ENCODE data around the gene RRBP1.

The RRBP1 gene

GRCh38 chr20:17645546-17646208 is 36.4 kb downstream of the RRBP1 start:
- DNase-seq = no peak

GRCh38 chr20:17645010-17645409 is 37.0 kb downstream of the RRBP1 start:
- no peak for DNase-seq

- peak in 1 of 14 donors; percentile 19 for DNase-seq
Observed at GRCh38 chr20:17644451-17644850, 37.6 kb downstream of the RRBP1 start.

GRCh38 chr20:17643531-17644188 is 38.4 kb downstream of the RRBP1 start:
- peak in 1 of 14 donors; percentile 47 for DNase-seq

- DNase-seq = no peak
Observed at GRCh38 chr20:17642404-17643269, 39.4 kb downstream of the RRBP1 start.

GRCh38 chr20:17641993-17642392 is 40.0 kb downstream of the RRBP1 start:
- peak in 6 of 14 donors; percentile 16 to 58 (median 32) for DNase-seq

- peak in 1 of 14 donors; percentile 18 for DNase-seq
Observed at GRCh38 chr20:17641520-17641964, 40.5 kb downstream of the RRBP1 start.

GRCh38 chr20:17640875-17641378 is 41.1 kb downstream of the RRBP1 start:
- DNase-seq = no peak

GRCh38 chr20:17640146-17640874 is 41.7 kb downstream of the RRBP1 start:
- no peak for DNase-seq

- DNase-seq = peak in 2 of 14 donors; percentile 5 to 50
Observed at GRCh38 chr20:17638835-17639407, 43.1 kb downstream of the RRBP1 start.

GRCh38 chr20:17637985-17638640 is 43.9 kb downstream of the RRBP1 start:
- no peak for DNase-seq

GRCh38 chr20:17637413-17637780 is 44.6 kb downstream of the RRBP1 start:
- no peak for DNase-seq

- DNase-seq = peak in 12 of 14 donors; percentile 16 to 90 (median 74)
Observed at GRCh38 chr20:17636523-17637412, 45.3 kb downstream of the RRBP1 start.

GRCh38 chr20:17635332-17636244 is 46.5 kb downstream of the RRBP1 start:
- DNase-seq = peak in 1 of 14 donors; percentile 43

- peak in 10 of 14 donors; percentile 13 to 61 (median 43) for DNase-seq
Observed at GRCh38 chr20:17634661-17635331, 47.2 kb downstream of the RRBP1 start.

- DNase-seq = peak in 3 of 14 donors; percentile 20 to 52 (median 35)
Observed at GRCh38 chr20:17633850-17634500, 48.1 kb downstream of the RRBP1 start.

- DNase-seq = no peak
Observed at GRCh38 chr20:17633221-17633849, 48.7 kb downstream of the RRBP1 start.

Data from C1 segment of cervical spinal cord (tissue), 14 donors.